HUES6 (cell line): Measurements from ENCODE around the gene FZR1.

Experiments used
- H3K27ac ChIP-seq: 2 replicates; pipeline ENCODE4 v1.7.0; 2013; ENCODE audit warnings: low read depth, mild to moderate bottlenecking, low read length, inconsistent platforms
- H3K27me3 ChIP-seq: 2 replicates; pipeline ENCODE4 v1.6.1; 2013; ENCODE audit warnings: low read length; ENCODE audit not compliant: control insufficient read depth, insufficient read depth
- H3K36me3 ChIP-seq: 2 replicates; pipeline ENCODE4 v1.6.1; 2013; ENCODE audit warnings: low read length; ENCODE audit not compliant: control insufficient read depth, insufficient read depth
- H3K4me1 ChIP-seq: 2 replicates; pipeline ENCODE4 v1.6.1; 2013; ENCODE audit warnings: low read length; ENCODE audit not compliant: control insufficient read depth, insufficient read depth
- H3K4me3 ChIP-seq: 2 replicates; pipeline ENCODE4 v1.5.1; 2013; ENCODE audit warnings: low read depth, low read length
- H3K9ac ChIP-seq: one replicate; pipeline ENCODE4 v1.6.1; 2013; ENCODE audit warnings: mild to moderate bottlenecking, low read length
- H3K9me3 ChIP-seq: 2 replicates; pipeline ENCODE4 v1.6.1; 2013; ENCODE audit warnings: low read depth, low read length; ENCODE audit not compliant: control insufficient read depth, insufficient read depth

FZR1 gene

GRCh38 chr19:3464587-3465235 is 41.4 kb upstream of the FZR1 start:
- no peak overlapping the region for H3K27ac ChIP-seq
- no peaks in the 10 kb centered on the region for H3K36me3 ChIP-seq
- peaks cover 67% of the 10 kb centered on the region for H3K27me3 ChIP-seq
- H3K4me3 ChIP-seq = peak overlapping the region; percentile 46
- peaks cover 9% of the 10 kb centered on the region for H3K9me3 ChIP-seq
- peaks cover 4% of the 10 kb centered on the region for H3K4me1 ChIP-seq
- H3K9ac ChIP-seq = no peak overlapping the region

- Histone ChIP-seq H3K36me3 (no peaks in the 10 kb centered on the region), H3K27me3 (peaks cover 68% of the 10 kb centered on the region), H3K4me1 (no peaks in the 10 kb centered on the region), H3K9me3 (peaks cover 9% of the 10 kb centered on the region), H3K4me3 (no peak overlapping the region), H3K9ac (no peak overlapping the region), H3K27ac (no peak overlapping the region)
These were observed 40.6 kb upstream of the FZR1 start for GRCh38 chr19:3465552-3465951.

- Histone ChIP-seq H3K4me1 (no peaks in the 10 kb centered on the region), H3K9me3 (peaks cover 9% of the 10 kb centered on the region), H3K36me3 (no peaks in the 10 kb centered on the region), H3K4me3 (no peak overlapping the region), H3K9ac (no peak overlapping the region), H3K27me3 (peaks cover 69% of the 10 kb centered on the region), H3K27ac (no peak overlapping the region)
These were observed 39.5 kb upstream of the FZR1 start for GRCh38 chr19:3466635-3467034.

- Histone ChIP-seq H3K27me3 (peaks cover 62% of the 10 kb centered on the region), H3K9me3 (peaks cover 9% of the 10 kb centered on the region), H3K36me3 (no peaks in the 10 kb centered on the region), H3K27ac (no peak overlapping the region), H3K4me3 (no peak overlapping the region), H3K9ac (no peak overlapping the region), H3K4me1 (no peaks in the 10 kb centered on the region)
These were observed 38.5 kb upstream of the FZR1 start for GRCh38 chr19:3467437-3468198.

- H3K36me3 ChIP-seq = no peaks in the 10 kb centered on the region
- peaks cover 9% of the 10 kb centered on the region for H3K9me3 ChIP-seq
- H3K4me3 ChIP-seq = no peak overlapping the region
- H3K27ac ChIP-seq = no peak overlapping the region
- peaks cover 56% of the 10 kb centered on the region for H3K27me3 ChIP-seq
- no peaks in the 10 kb centered on the region for H3K4me1 ChIP-seq
- H3K9ac ChIP-seq = no peak overlapping the region
These were observed 37.9 kb upstream of the FZR1 start for GRCh38 chr19:3468211-3468610.

- H3K9ac ChIP-seq = no peak overlapping the region
These were observed 36.2 kb upstream of the FZR1 start for GRCh38 chr19:3469638-3470499.

GRCh38 chr19:3470500-3471128 is 35.5 kb upstream of the FZR1 start:
- no peak overlapping the region for H3K9ac ChIP-seq
- H3K9me3 ChIP-seq = peaks cover 9% of the 10 kb centered on the region
- peaks cover 40% of the 10 kb centered on the region for H3K27me3 ChIP-seq
- no peak overlapping the region for H3K4me3 ChIP-seq
- no peaks in the 10 kb centered on the region for H3K36me3 ChIP-seq
- H3K4me1 ChIP-seq = no peaks in the 10 kb centered on the region
- no peak overlapping the region for H3K27ac ChIP-seq

More at GRCh38 chr19:3469638-3470499, 36.2 kb upstream of the FZR1 start:
- H3K9me3 ChIP-seq = peaks cover 9% of the 10 kb centered on the region
- H3K36me3 ChIP-seq = no peaks in the 10 kb centered on the region
- H3K4me1 ChIP-seq = no peaks in the 10 kb centered on the region
- H3K27ac ChIP-seq = no peak overlapping the region
- no peak overlapping the region for H3K4me3 ChIP-seq
- peaks cover 43% of the 10 kb centered on the region for H3K27me3 ChIP-seq

GRCh38 chr19:3471954-3472655 is 34.0 kb upstream of the FZR1 start:
- peaks cover 36% of the 10 kb centered on the region for H3K27me3 ChIP-seq
- H3K9ac ChIP-seq = no peak overlapping the region
- H3K4me1 ChIP-seq = no peaks in the 10 kb centered on the region
- no peaks in the 10 kb centered on the region for H3K36me3 ChIP-seq
- H3K9me3 ChIP-seq = peaks cover 9% of the 10 kb centered on the region
- no peak overlapping the region for H3K4me3 ChIP-seq
- no peak overlapping the region for H3K27ac ChIP-seq

GRCh38 chr19:3474010-3474409 is 32.1 kb upstream of the FZR1 start:
- no peak overlapping the region for H3K4me3 ChIP-seq
- no peaks in the 10 kb centered on the region for H3K9me3 ChIP-seq
- H3K9ac ChIP-seq = no peak overlapping the region
- no peaks in the 10 kb centered on the region for H3K36me3 ChIP-seq
- no peaks in the 10 kb centered on the region for H3K4me1 ChIP-seq
- H3K27ac ChIP-seq = no peak overlapping the region
- peaks cover 47% of the 10 kb centered on the region for H3K27me3 ChIP-seq

GRCh38 chr19:3474614-3475013 is 31.5 kb upstream of the FZR1 start:
- Histone ChIP-seq H3K9me3 (no peaks in the 10 kb centered on the region), H3K4me3 (no peak overlapping the region), H3K9ac (no peak overlapping the region), H3K27me3 (peaks cover 41% of the 10 kb centered on the region), H3K27ac (no peak overlapping the region), H3K4me1 (no peaks in the 10 kb centered on the region), H3K36me3 (no peaks in the 10 kb centered on the region)
